NCI-H2196 treated with DMSO at 0.1 percent for 48 hours (cell line): ENCODE data around the gene HLA-DMB.

Source experiments
- DNase-seq: peaks from one replicate; lab custom pipeline; 2025; ENCODE audit not compliant: unreplicated experiment; lab: John Stamatoyannopoulos, UW

Gene HLA-DMB

DNA sequence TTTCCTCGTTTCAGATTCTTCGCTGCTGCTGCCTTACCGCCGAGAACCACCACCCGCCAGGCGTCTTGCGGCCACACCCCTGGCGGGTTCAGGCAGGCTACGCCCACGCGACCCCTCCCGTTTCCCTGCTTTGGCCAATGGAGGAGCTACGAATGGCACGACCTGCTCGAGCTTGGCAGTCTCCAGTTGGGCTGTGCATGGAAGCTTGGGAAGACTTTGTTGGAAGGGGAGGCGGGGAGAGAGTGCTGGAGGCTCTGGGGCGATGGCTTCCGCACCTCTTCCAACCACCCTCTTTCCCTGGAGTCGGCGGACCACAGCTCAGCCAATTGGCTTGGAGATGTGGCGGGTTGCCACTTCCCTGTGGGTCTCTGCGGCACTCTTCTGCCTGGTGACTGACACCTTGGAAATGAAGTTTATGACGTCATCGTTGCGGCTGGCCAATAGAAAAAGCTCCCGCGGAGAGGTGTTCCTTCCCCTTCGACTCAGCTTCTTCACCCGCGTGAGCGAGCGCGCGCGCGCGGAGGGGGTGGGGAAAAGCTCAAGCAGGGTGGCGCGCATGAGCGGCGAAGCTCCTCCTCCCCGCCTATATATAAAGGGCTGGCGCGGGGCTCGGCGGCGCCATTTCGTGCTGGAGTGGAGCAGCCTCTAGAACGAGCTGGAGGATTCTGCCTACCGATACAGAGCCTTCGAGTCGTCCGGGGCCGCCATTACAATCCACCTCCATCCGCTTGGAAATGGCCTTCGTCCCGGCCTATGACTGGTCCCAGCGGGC is 30.9 kb upstream of the HLA-DMB start:
- peak; percentile 100 for DNase-seq

DNA sequence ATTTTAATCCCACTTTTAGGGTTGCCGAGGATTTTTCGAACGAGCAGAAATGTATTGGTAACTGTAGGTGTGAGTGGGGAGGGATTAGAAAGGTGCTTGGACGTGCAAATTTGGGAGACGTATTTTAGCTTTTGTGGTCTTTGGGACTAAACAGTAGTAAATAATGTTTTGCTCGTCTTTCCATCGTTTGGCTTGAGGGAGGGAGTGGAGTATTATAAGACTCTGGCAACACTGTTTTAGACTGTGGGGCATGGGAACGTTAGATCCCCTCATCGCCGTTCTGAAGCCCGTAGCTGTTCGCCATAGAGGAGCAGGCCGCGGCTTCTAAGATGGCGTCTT is 30.4 kb upstream of the HLA-DMB start:
- DNase-seq: no peak

DNA sequence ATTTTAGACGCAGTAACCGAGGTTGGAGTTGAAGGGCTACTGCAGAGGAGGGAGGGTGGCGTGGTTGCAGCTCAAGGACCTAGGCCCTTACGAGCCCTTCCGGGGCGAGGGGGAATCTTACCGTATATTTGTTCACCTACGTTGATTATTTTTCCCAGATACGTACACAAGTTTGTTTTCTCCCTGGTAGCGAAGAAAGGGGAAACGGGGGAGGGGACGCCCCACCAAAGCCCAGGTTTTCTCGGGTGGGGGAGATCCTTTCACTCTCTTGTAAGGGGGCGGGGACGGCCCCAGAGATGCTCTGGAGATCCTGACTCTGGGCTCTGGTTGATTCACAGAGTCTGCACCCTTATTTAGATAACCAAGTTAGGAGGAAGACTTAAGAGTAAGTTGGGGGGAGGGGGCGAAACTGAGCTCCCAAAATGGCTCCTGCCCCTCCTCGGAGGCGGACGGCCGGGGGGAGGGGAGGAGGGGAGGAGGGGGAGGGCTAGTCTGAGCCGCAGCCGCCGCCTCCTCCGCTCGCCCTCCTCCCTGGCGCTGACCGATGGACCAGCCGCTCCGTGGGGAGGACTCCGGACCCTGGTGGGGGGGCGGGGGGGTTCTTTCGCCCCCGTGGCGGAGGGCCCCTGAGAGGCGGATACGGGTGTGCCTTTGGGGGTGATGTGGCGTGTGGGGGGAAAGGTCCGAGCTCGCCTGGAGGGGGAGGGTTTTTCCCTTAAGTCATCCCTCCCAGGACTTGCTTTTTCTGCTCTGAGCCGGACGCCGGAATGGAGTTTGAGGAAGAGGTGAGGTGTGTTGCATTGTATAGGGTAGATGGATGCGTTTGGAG is 29.8 kb upstream of the HLA-DMB start:
- peak; percentile 69 for DNase-seq

DNA sequence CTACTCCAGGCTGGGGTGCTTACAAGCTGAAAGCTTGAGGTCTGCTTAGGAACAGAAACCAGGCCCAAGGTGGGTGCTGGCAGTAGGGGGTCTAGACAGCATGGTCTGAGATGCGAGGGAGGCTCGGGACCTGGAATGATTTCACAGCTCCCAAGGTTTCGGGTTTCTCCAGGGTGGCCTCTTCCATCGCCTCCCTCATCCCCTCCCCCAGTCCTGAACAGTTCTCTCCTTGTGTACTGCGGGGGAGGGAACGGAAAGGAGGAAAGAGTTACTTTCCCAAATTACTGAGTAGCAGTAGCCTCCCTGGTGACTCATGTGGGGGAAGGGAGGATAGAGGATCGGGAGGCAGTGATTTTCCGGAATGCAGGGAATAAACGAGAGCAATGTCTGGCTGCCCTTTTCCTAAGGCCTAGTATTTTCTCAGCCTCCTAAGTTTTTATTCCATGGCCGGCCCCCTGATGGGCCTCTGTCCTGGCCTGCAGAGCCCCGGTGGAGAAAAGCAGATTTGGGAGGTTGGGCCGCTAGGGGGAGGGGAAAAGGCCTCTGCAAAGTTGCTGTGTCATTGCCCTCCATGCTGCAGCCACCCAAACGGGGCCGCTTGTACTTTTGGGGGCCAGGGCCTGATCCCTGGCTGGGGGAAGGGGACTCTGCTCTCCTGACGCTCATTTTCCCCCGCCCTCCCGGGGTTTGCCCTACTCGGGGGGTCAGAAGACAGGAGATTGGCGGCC is 29.0 kb upstream of the HLA-DMB start:
- peak; percentile 64 for DNase-seq

DNA sequence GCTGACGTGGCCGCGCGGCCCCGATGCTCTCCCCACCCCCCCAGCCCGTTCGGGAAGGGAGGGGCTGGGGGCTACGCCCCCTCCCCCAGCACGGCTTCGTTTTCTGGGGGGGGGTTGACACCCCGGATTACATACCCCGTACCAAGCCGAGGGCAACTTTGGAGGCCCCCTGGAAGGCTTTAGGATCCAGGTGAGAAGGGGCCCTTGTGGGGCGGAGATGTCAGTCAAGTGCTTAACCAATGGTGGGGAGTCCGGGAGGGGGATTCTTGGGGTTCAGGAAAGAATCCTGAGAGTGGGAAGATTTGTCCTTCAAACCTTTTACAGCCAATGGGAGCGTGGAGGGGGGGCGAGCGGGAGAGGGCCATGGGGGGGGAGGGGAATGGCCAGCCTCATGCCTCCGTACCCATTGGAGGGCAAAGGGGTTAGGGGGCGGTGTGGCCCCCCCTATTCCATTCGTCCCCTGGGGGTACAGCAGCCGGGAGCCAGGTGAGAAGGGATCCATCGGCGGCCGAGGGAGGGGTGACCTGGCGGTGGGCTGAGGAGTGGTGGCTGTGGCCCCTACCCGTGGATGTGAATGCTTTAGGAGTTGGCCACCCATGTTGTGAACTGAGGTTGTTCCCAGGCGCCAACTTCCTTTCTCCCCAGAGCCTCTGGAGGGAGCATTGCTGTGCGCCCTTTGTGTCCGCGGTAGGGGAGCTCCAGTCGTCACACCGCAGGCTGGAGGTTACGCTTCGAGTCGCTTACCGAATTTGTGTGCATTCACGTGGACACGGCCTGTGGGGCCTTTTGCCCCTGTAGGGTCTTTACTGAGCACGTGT is 28.2 kb upstream of the HLA-DMB start:
- peak; percentile 54 for DNase-seq

DNA sequence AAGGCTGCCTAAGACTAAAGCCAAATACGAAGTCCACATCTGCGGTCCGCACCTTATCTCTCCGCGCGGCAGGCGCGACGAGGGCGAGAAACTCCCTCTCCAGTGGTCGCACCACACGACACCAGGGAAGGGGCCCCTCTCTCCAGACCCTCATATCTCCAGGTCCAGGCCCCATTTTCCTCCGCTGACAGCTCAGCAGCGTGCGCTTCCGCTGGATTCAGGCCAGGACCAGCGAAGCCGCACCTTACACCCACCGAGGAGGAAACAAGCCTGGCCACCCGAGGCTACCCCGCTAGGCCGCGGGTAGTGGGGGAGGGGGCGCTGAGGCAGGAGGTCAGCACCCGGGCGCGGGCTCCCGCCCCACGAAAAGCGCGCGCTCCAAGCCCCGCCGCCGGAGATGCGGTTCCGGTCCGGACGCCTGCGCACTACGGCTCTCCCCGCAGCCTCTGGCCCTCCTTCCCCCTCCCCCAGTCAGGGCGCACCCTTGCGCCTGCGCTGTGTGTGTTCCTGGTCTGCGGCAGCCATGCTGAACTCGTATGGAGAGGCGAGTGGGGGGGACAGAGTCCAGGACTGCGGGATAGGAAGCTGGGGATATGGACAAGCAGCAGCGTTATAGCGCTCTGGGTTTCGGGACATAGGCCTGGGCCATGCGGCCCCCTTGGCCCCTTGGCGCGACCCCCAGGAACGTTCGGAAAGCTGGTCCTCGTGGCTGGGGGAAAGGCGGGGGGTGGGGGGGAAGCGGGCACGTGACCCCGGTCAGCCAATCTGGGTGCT is 27.5 kb upstream of the HLA-DMB start, which contains the start of gene BRD2:
Gene BRD2 (plus strand): TSS at position 502 of the 774 bp plus-strand sequence. CDS start 4,305 bp downstream, outside the sequence.
- peak; percentile 92 for DNase-seq

DNA sequence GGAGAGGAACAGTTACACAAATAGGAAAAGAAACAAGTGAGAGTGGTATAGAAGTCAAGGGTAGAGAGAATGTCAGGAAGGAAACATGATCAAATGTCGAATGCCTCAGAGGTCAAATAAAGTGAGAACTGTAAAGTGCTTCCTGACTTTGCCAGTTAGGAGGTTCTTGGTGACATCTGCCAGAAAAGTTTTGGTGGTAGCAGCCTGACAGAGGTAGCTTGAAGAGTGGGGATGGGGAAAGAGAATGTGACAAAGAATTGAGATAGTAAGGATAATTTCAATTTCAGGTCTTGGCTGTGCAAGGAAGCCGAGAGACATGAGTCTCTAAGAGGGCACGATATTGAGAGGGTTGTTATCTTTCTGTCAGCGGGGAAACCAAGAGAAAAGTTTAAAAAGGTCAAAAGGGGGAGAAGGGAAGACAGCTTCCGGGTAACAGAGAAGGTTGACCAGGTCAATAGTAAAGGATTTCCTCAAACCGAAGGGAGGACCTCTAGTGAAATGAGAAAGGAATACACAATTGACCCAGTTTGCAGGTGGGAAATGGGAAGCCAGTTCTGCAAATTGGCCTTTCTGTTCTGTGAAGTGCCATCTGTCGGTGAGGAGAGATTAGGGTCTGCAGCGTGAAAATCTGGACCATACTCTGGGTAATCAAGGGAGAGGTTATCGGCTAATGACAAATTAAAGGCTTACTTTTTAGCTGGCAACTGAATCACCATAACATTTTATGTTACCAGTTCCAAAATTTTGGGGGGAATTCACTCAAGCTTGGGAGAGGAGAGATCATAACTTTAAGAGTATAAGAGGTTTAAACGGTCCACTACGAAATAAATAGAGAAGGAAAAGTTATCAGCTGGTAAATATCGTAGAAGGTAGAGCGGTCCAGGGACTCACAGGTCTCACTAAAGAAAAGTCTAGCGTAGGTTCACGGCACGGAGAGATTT is 26.6 kb upstream of the HLA-DMB start:
- DNase-seq: peak; percentile 56

DNA sequence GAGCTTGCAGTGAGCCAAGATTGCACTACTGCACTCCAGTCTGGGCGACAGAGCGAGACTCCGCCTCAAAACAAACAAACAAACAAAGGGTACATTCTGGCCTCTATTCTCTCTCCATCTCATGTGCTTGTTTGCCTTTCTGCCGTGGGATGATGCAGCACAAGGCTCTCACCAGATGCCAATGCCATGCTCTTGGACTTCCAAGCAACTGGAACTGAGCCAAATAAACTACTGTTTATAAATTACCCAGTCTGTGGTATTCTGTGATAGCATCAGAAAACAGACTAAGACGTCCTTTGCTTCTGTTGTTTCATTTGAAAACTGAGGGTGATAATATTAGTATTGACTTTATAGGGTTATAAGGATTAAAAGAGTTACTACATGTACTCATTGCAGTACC is 23.9 kb upstream of the HLA-DMB start:
- no peak for DNase-seq

DNA sequence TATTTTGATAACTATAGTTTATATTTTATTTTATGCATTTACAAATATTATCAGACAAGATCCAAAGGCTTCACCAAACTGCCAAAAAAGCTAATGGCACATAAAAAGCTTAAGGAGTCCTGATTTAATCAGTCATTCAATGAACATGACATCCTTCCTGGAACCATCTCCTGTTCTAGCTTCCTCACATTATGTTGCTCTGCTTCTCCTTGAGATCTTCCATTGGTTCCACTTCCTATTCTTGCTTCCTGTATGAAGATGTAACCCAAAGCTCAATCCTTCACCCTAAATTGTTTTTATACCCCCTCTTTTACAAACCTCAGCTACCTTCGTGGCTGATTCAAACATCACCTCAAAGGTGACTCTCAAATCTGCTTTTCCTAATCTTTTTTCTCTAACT is 23.0 kb upstream of the HLA-DMB start:
- no peak for DNase-seq

DNA sequence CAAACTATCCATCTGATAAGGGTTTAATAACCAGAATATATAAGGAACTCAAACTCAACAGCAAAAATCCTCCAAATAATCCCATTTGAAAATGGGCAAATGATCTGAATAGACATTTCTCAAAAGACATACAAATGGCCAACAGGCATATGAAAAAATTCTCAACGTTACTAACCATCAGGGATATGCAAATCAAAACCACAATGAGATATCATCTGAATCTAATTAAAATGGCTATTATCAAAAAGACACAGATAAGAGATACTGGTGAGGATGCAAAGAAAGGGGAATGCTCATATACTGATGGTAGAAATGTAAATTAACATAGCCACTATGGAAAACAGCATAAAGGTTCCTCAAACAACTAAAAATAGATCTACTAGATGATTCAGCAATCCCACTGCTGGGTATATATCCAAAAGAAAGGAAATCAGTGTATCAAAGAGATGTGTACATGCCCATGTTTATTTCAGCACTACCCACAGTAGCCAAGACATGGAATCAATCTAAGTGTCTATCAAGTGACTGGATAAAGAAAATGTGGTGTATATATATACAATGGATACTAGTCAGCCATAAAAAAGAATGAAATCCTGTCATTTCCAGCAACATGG is 21.5 kb upstream of the HLA-DMB start:
- no peak for DNase-seq

DNA sequence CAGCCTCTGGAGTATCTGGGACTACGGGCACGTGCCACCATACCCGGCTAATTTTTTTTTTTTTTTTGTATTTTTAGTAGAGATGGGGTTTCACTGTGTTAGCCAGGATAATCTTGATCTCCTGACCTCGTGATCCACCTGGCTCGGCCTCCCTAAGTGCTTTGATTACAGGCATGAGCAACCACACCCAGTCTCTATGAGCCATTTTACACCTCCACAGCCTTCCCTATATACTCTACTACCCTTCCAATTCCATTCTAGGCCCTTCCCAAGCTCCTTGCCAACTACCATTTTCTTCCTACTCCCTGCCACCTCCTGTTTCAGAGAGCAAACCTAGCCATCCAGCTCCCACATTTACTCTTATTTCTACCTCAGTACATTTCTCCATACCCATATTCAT is 19.7 kb upstream of the HLA-DMB start:
- no peak for DNase-seq

DNA sequence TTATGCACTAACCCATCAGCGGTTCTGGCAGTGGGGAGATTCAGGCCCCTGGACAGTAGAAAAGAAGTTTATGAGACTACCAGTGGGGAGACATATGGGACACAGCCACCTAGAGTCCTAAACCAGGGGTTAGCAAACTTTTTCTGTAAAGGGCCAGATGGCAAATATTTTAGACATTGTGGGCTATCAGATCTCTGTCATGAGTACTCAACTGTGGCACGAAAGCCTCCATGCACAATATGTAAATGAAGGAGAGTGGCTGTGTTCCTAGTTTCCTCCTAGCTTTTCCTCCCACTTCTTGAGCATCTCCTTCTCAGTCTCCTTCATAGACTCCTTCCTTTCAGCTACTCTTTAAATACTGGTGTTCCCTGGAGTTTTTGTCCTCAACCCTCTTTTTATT is 15.3 kb upstream of the HLA-DMB start:
- DNase-seq: no peak

DNA sequence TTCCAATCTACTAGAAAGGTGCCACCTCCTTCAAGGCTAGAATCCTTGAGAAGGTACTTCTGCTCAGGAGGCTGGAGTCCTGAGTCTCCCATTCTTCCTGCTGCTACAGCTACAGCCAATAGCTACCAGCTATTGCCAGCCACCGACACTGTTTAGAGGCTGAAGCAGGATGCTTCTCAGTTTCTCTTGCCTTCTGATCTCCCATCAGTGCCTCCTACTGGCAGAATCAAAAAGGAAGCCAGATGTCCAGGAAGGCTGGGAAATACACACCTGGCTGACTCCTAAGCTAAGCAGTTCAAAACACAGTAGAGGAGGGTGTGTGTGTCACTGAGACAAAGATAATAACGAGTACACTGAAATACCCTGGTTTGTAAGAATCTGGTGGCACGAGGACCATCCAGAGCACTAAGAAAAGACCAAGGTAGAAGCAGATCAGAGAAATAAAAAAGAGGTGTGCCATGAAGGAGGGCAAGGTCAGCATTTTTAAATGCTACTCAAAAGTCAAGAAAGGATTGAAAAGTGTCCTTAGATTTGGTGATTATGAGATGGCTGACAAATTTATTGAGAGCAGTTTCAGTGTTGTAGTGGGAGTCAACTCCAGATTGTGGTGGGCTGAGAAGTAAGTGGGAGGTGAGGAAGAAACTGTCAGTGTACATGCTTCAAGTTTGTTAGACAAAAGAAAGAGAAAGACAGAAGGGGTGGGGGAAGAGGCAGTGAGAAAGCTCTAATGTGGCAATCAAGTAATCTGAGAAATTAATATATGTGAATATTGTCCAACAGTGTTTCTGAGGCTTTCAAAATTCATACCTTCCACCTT is 14.4 kb upstream of the HLA-DMB start:
- no peak for DNase-seq

DNA sequence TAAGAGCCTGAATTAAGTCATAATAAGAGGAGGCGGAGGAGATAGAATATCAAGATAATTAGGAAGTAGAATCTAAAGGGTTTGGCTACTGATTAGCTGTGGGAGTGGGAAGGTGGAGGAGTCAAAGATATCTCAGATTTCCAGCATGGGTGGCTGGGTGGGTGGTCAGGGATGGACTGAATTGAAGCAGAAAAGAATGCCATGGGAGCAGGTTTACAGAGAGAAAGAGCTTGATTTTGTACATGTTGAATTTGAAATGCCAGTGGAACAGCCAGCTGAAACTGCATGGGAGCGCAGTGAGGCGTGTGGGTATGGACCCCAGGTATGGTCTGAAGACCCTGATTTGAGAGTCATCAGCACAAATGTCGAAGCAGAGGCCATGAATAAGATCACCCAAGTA is 13.4 kb upstream of the HLA-DMB start:
- no peak for DNase-seq

DNA sequence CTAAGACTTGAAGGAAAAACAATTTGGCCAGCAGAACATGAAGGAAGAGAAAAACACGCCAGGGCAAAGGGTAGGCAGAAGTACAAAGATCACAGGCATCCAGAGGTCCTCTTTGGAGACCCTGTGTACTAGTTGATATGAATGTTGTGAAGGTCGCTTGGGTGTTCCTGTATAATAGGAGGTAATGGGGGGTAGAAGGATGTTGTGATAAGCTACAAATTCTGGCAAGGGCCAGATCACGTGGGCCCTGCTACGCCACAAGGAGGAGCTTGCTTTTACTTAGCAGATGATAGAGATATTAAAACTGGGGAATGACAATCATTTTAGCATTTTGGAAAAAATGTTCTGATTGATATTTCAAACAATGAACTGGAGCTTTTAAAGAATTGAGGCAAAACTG is 12.9 kb upstream of the HLA-DMB start:
- no peak for DNase-seq

DNA sequence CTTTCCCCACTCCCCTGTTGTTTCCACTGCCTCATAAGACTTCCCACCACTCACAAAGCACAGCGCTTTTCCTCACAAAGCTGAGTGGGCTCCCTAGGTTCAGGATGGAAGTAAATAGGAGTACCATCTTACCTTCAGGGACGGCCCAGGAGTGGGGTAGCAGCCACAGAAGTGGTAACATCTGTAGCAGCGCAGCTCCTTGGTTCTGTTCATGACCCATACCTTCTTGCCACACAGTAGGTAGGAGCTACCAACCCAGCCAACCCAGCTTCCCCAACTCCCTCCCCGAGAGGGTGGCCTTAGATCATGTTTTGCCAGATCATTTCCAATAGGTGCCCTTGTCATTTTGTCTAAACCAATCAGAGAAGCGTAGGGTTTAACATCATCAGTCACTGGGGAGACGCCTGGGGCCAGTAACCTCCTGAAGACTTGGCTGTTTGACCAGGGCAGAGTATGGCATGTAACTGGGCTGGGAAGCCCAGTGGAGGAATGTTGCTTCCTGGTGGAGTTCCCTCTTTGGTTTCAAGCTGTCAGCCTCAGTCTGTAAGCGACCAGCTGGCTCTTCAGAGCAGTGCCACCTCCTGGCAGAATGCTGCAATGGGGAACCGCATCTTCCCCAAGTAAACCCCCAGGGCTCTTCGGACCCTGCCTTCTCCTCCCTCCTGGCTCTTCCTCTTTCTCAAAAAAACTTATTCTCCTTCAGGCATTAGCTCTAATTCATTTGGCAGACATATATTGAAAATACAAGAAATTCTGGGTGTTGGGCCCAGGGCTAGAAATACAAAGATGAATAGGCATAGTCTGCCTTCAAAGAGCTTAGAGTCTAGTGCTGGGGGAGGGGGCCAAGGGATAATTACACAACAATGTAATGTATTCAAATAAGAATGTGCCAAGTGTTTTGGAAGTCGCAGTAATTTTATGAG is 12.2 kb upstream of the HLA-DMB start, which contains the start of gene HLA-DMA:
Gene HLA-DMA (minus strand): TSS at position 281 of the 923 bp plus-strand sequence. CDS start 61 bp downstream, at position 220.
- DNase-seq: peak; percentile 86
